ENCODE results near the gene PLCZ1.

PLCZ1 gene

GRCh38 chr12:18676141-18676540 is 61.7 kb downstream of the PLCZ1 start:
- Histone ChIP-seq H3K27ac (ENCODE audit: low read length) (no peak overlapping the region), H3K4me3 (ENCODE audit: low read length) (no peak overlapping the region)

GRCh38 chr12:18658829-18659228 is 79.0 kb downstream of the PLCZ1 start:
- no peak for DNase-seq (ENCODE audit: low read depth, low spot score)
- H3K4me1 ChIP-seq (ENCODE audit: control insufficient read depth, insufficient read depth, low read length): no peaks in the 10 kb centered on the region
- no peaks in the 10 kb centered on the region for H3K9me3 ChIP-seq (ENCODE audit: control insufficient read depth, insufficient read depth, low read length)
- H3K27me3 ChIP-seq (ENCODE audit: control insufficient read depth, insufficient read depth, low read length): no peaks in the 10 kb centered on the region
- H3K36me3 ChIP-seq (ENCODE audit: control insufficient read depth, insufficient read depth, low read length): no peaks in the 10 kb centered on the region
- no peak overlapping the region for H3K4me3 ChIP-seq (ENCODE audit: low read length)
- no peak overlapping the region for H3K27ac ChIP-seq (ENCODE audit: low read length)

More at GRCh38 chr12:18676141-18676540, 61.7 kb downstream of the PLCZ1 start:
- no peaks in the 10 kb centered on the region for H3K36me3 ChIP-seq (ENCODE audit: control insufficient read depth, insufficient read depth, low read length)
- H3K4me1 ChIP-seq (ENCODE audit: control insufficient read depth, insufficient read depth, low read length): no peaks in the 10 kb centered on the region
- H3K9me3 ChIP-seq (ENCODE audit: control insufficient read depth, insufficient read depth, low read length): no peaks in the 10 kb centered on the region
- DNase-seq (ENCODE audit: low read depth, low spot score): no peak
- H3K27me3 ChIP-seq (ENCODE audit: control insufficient read depth, insufficient read depth, low read length): no peaks in the 10 kb centered on the region

GRCh38 chr12:18658179-18658578 is 79.6 kb downstream of the PLCZ1 start:
- H3K36me3 ChIP-seq (ENCODE audit: control insufficient read depth, insufficient read depth, low read length): no peaks in the 10 kb centered on the region
- no peaks in the 10 kb centered on the region for H3K27me3 ChIP-seq (ENCODE audit: control insufficient read depth, insufficient read depth, low read length)
- WGBS (ENCODE audit: insufficient coverage, insufficient read length): no CpG with 5 or more reads among the region's 2 CpGs
- H3K4me3 ChIP-seq (ENCODE audit: low read length): no peak overlapping the region
- no peak overlapping the region for H3K27ac ChIP-seq (ENCODE audit: low read length)
- no peak for DNase-seq (ENCODE audit: low read depth, low spot score)
- H3K9me3 ChIP-seq (ENCODE audit: control insufficient read depth, insufficient read depth, low read length): no peaks in the 10 kb centered on the region
- H3K4me1 ChIP-seq (ENCODE audit: control insufficient read depth, insufficient read depth, low read length): no peaks in the 10 kb centered on the region

- H3K27ac ChIP-seq (ENCODE audit: low read length): no peak overlapping the region
- no peaks in the 10 kb centered on the region for H3K4me1 ChIP-seq (ENCODE audit: control insufficient read depth, insufficient read depth, low read length)
- no peaks in the 10 kb centered on the region for H3K27me3 ChIP-seq (ENCODE audit: control insufficient read depth, insufficient read depth, low read length)
- DNase-seq (ENCODE audit: low read depth, low spot score): no peak
- no peak overlapping the region for H3K4me3 ChIP-seq (ENCODE audit: low read length)
- H3K36me3 ChIP-seq (ENCODE audit: control insufficient read depth, insufficient read depth, low read length): no peaks in the 10 kb centered on the region
- H3K9me3 ChIP-seq (ENCODE audit: control insufficient read depth, insufficient read depth, low read length): no peaks in the 10 kb centered on the region
- no CpG with 5 or more reads among the region's 4 CpGs for WGBS (ENCODE audit: insufficient coverage, insufficient read length)
Measured at GRCh38 chr12:18655351-18655750, 82.5 kb downstream of the PLCZ1 start.

GRCh38 chr12:18653465-18653864 is 84.3 kb downstream of the PLCZ1 start:
- WGBS (ENCODE audit: insufficient coverage, insufficient read length): no CpG with 5 or more reads among the region's 1 CpG
- Histone ChIP-seq H3K27ac (ENCODE audit: low read length) (no peak overlapping the region), H3K4me3 (ENCODE audit: low read length) (no peak overlapping the region), H3K4me1 (ENCODE audit: control insufficient read depth, insufficient read depth, low read length) (no peaks in the 10 kb centered on the region), H3K9me3 (ENCODE audit: control insufficient read depth, insufficient read depth, low read length) (no peaks in the 10 kb centered on the region), H3K27me3 (ENCODE audit: control insufficient read depth, insufficient read depth, low read length) (no peaks in the 10 kb centered on the region; the same call in 1 of the 2 replicates), H3K36me3 (ENCODE audit: control insufficient read depth, insufficient read depth, low read length) (no peaks in the 10 kb centered on the region)
- no peak for DNase-seq (ENCODE audit: low read depth, low spot score)

- no peak for DNase-seq (ENCODE audit: low read depth, low spot score)
- Histone ChIP-seq H3K4me3 (ENCODE audit: low read length) (no peak overlapping the region), H3K9me3 (ENCODE audit: control insufficient read depth, insufficient read depth, low read length) (no peaks in the 10 kb centered on the region), H3K4me1 (ENCODE audit: control insufficient read depth, insufficient read depth, low read length) (no peaks in the 10 kb centered on the region), H3K27ac (ENCODE audit: low read length) (no peak overlapping the region), H3K36me3 (ENCODE audit: control insufficient read depth, insufficient read depth, low read length) (no peaks in the 10 kb centered on the region), H3K27me3 (ENCODE audit: control insufficient read depth, insufficient read depth, low read length) (no peaks in the 10 kb centered on the region; the same call in 1 of the 2 replicates)
Measured at GRCh38 chr12:18652596-18652995, 85.2 kb downstream of the PLCZ1 start.

GRCh38 chr12:18651525-18651924 is 86.3 kb downstream of the PLCZ1 start:
- no CpG with 5 or more reads among the region's 2 CpGs for WGBS (ENCODE audit: insufficient coverage, insufficient read length)
- no peaks in the 10 kb centered on the region for H3K9me3 ChIP-seq (ENCODE audit: control insufficient read depth, insufficient read depth, low read length)
- H3K36me3 ChIP-seq (ENCODE audit: control insufficient read depth, insufficient read depth, low read length): no peaks in the 10 kb centered on the region
- no peak overlapping the region for H3K27ac ChIP-seq (ENCODE audit: low read length)
- no peak for DNase-seq (ENCODE audit: low read depth, low spot score)
- H3K4me3 ChIP-seq (ENCODE audit: low read length): no peak overlapping the region
- H3K4me1 ChIP-seq (ENCODE audit: control insufficient read depth, insufficient read depth, low read length): no peaks in the 10 kb centered on the region
- H3K27me3 ChIP-seq (ENCODE audit: control insufficient read depth, insufficient read depth, low read length): no peaks in the 10 kb centered on the region; the same call in 1 of the 2 replicates

- WGBS (ENCODE audit: insufficient coverage, insufficient read length): no CpG with 5 or more reads among the region's 6 CpGs
- DNase-seq (ENCODE audit: low read depth, low spot score): no peak
- Histone ChIP-seq H3K4me1 (ENCODE audit: control insufficient read depth, insufficient read depth, low read length) (no peaks in the 10 kb centered on the region), H3K27ac (ENCODE audit: low read length) (no peak overlapping the region), H3K4me3 (ENCODE audit: low read length) (no peak overlapping the region), H3K36me3 (ENCODE audit: control insufficient read depth, insufficient read depth, low read length) (no peaks in the 10 kb centered on the region), H3K27me3 (ENCODE audit: control insufficient read depth, insufficient read depth, low read length) (no peaks in the 10 kb centered on the region; the same call in 1 of the 2 replicates), H3K9me3 (ENCODE audit: control insufficient read depth, insufficient read depth, low read length) (no peaks in the 10 kb centered on the region)
Measured at GRCh38 chr12:18646286-18646890, 91.4 kb downstream of the PLCZ1 start.

GRCh38 chr12:18644564-18644963 is 93.2 kb downstream of the PLCZ1 start:
- H3K36me3 ChIP-seq (ENCODE audit: control insufficient read depth, insufficient read depth, low read length): no peaks in the 10 kb centered on the region
- H3K4me1 ChIP-seq (ENCODE audit: control insufficient read depth, insufficient read depth, low read length): no peaks in the 10 kb centered on the region
- H3K27me3 ChIP-seq (ENCODE audit: control insufficient read depth, insufficient read depth, low read length): no peaks in the 10 kb centered on the region; the same call in 1 of the 2 replicates
- no peak overlapping the region for H3K4me3 ChIP-seq (ENCODE audit: low read length)
- H3K27ac ChIP-seq (ENCODE audit: low read length): no peak overlapping the region
- DNase-seq (ENCODE audit: low read depth, low spot score): no peak
- no peaks in the 10 kb centered on the region for H3K9me3 ChIP-seq (ENCODE audit: control insufficient read depth, insufficient read depth, low read length)
- WGBS (ENCODE audit: insufficient coverage, insufficient read length): no CpG with 5 or more reads among the region's 3 CpGs

GRCh38 chr12:18643681-18644080 is 94.1 kb downstream of the PLCZ1 start:
- no peak overlapping the region for H3K27ac ChIP-seq (ENCODE audit: low read length)
- no peaks in the 10 kb centered on the region for H3K9me3 ChIP-seq (ENCODE audit: control insufficient read depth, insufficient read depth, low read length)
- H3K4me3 ChIP-seq (ENCODE audit: low read length): no peak overlapping the region
- no peaks in the 10 kb centered on the region for H3K27me3 ChIP-seq (ENCODE audit: control insufficient read depth, insufficient read depth, low read length)
- no peak for DNase-seq (ENCODE audit: low read depth, low spot score)
- H3K4me1 ChIP-seq (ENCODE audit: control insufficient read depth, insufficient read depth, low read length): no peaks in the 10 kb centered on the region
- no CpG with 5 or more reads among the region's 5 CpGs for WGBS (ENCODE audit: insufficient coverage, insufficient read length)
- no peaks in the 10 kb centered on the region for H3K36me3 ChIP-seq (ENCODE audit: control insufficient read depth, insufficient read depth, low read length)

GRCh38 chr12:18640321-18640955 is 97.4 kb downstream of the PLCZ1 start:
- no peak overlapping the region for H3K27ac ChIP-seq (ENCODE audit: low read length)
- no peaks in the 10 kb centered on the region for H3K4me1 ChIP-seq (ENCODE audit: control insufficient read depth, insufficient read depth, low read length)
- WGBS (ENCODE audit: insufficient coverage, insufficient read length): no CpG with 5 or more reads among the region's 4 CpGs
- no peak for DNase-seq (ENCODE audit: low read depth, low spot score)
- H3K36me3 ChIP-seq (ENCODE audit: control insufficient read depth, insufficient read depth, low read length): no peaks in the 10 kb centered on the region
- no peaks in the 10 kb centered on the region for H3K9me3 ChIP-seq (ENCODE audit: control insufficient read depth, insufficient read depth, low read length)
- no peaks in the 10 kb centered on the region for H3K27me3 ChIP-seq (ENCODE audit: control insufficient read depth, insufficient read depth, low read length)
- no peak overlapping the region for H3K4me3 ChIP-seq (ENCODE audit: low read length)
